ENCODE data around the gene PRCP.

DNA sequence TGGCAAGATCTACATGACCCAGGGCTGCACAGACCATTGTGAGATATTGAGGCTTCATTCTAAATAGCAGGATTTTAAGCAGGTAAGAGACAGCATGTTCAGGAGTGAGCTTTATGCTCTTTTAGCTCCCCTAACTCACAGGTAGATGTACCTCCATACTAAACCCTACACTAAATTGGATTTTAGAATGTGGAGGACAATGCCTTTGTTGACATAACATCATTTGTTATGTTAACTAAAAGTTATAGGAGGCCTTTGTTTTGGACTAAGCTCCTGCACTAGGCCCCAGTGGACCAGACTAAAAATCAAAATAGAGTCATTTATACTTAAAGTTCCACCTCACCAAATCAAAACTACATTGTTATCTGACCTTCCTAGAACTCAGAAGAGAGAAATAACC is 8.1 kb upstream of the PRCP start:
- TF ChIP-seq, protein P1, sequence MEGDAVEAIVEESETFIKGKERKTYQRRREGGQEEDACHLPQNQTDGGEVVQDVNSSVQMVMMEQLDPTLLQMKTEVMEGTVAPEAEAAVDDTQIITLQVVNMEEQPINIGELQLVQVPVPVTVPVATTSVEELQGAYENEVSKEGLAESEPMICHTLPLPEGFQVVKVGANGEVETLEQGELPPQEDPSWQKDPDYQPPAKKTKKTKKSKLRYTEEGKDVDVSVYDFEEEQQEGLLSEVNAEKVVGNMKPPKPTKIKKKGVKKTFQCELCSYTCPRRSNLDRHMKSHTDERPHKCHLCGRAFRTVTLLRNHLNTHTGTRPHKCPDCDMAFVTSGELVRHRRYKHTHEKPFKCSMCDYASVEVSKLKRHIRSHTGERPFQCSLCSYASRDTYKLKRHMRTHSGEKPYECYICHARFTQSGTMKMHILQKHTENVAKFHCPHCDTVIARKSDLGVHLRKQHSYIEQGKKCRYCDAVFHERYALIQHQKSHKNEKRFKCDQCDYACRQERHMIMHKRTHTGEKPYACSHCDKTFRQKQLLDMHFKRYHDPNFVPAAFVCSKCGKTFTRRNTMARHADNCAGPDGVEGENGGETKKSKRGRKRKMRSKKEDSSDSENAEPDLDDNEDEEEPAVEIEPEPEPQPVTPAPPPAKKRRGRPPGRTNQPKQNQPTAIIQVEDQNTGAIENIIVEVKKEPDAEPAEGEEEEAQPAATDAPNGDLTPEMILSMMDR (conservative IDR thresholded peaks at IDR 0.05; ENCODE audit: low read depth, low read length) = no peak
- TF ChIP-seq EZH2 (IDR thresholded peaks at IDR 0.05; ENCODE audit: borderline replicate concordance, low read depth, low read length, poor library complexity, severe bottlenecking) = no peak
